LNCaP clone FGC (cell line): Measurements from ENCODE around the gene OR51D1.
A peak's percentile ranks its signal among the peaks of the same experiment; 100 is the strongest.

Source experiments
- DNase-seq: peaks from one replicate; pipeline ENCODE4 v3.0.0-alpha.2; 2011; ENCODE audit warnings: low read depth
- H3K4me3 ChIP-seq: 2 replicates; pipeline ENCODE4 v1.5.1; 2011; ENCODE audit warnings: mild to moderate bottlenecking, low read depth, low read length, control low read depth
- TF ChIP-seq, protein P1 (sequence below): IDR thresholded peaks from 2 replicates; pipeline ENCODE4 v1.5.1; 2012; ENCODE audit warnings: mild to moderate bottlenecking; ENCODE audit not compliant: control insufficient read depth, insufficient read depth; ENCODE audit errors: extremely low read depth

Gene OR51D1

DNA sequence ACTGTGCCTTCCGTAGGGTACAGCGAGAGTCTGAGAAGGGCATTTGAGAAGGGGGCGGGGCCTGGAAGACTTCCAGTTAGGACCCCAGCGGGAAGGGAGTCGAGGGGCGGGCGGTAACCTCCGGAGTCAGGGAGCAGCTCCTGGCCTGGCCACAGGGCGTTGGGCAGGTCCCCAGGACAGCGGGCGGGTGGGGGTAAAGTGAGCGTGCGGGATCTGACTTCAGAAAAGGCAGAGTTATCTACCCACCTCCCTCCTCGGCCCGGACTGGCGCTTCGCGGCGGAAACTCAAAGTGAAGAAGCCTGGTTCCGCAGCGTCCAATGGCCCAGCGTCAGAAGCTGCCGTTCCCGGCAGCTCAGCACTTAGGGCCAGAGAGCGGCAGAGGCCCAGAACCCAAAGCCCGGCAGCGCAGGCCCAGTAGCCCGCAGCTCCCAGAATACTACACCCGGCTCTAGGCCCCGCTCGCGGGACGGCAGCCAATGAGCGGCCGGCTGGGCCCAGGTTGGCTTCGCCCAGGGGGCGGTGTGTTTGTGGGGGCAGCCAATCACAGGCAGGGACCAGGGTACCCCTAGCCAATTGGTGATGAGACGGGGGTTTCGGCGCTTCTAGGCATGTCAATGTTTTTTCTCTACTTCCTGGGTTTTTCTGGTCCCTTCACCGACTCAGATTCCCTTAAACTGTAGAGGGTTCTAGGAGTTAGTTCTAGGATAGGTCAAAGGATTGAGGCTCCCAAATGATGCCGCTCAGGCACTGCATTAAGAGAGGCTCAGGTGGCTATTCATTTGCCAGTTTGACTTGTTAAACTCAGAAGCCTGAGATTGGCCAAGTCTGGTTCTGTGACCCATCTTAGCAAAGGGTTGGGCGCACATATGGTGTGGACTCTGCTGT, 29.3 kb upstream of the OR51D1 start, which contains the start of gene TRIM68:
TSS of gene TRIM68 (minus strand) at position 451 of the 886 bp plus-strand sequence. CDS start 2,727 bp downstream, outside the sequence.
- peak; percentile 91 for DNase-seq
- peak within 1 kb of the TSS; percentile 84 for H3K4me3 ChIP-seq
- TF ChIP-seq, protein P1, sequence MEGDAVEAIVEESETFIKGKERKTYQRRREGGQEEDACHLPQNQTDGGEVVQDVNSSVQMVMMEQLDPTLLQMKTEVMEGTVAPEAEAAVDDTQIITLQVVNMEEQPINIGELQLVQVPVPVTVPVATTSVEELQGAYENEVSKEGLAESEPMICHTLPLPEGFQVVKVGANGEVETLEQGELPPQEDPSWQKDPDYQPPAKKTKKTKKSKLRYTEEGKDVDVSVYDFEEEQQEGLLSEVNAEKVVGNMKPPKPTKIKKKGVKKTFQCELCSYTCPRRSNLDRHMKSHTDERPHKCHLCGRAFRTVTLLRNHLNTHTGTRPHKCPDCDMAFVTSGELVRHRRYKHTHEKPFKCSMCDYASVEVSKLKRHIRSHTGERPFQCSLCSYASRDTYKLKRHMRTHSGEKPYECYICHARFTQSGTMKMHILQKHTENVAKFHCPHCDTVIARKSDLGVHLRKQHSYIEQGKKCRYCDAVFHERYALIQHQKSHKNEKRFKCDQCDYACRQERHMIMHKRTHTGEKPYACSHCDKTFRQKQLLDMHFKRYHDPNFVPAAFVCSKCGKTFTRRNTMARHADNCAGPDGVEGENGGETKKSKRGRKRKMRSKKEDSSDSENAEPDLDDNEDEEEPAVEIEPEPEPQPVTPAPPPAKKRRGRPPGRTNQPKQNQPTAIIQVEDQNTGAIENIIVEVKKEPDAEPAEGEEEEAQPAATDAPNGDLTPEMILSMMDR, result no peak

DNA sequence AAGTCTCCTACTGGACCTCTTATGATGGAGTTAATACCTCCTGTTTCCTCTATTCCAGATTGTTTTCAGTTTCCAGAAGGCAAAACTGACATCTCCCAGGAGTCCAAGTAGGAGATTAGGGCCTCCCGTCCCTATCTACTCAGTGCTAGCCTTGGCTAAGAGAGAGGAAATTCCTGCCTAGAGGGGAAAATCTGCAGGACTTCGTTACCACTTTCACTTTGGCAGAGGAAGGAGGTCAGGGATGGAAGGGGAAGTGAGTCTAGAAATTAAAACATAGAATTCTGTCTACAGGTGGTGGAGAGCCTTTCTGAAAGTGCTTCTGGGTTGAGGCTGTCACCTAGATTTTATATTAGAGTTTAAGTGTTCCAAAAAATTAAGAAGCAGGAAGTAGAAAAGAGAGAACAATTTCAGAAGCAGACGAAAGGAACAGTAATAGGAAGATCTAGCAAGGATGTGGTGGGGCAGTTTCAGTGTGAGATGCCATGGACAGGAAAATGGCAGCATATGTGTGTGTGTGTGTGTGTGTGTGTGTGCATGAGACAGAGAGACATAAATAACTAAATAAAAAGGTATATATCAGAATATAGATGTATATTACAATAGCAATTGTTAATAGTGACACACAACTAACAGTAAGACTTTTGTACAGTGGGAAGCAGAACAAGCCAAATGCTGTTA, 26.9 kb upstream of the OR51D1 start:
- H3K4me3 ChIP-seq, result no peak overlapping the region
- no peak for DNase-seq
- TF ChIP-seq, protein P1, result no peak

DNA sequence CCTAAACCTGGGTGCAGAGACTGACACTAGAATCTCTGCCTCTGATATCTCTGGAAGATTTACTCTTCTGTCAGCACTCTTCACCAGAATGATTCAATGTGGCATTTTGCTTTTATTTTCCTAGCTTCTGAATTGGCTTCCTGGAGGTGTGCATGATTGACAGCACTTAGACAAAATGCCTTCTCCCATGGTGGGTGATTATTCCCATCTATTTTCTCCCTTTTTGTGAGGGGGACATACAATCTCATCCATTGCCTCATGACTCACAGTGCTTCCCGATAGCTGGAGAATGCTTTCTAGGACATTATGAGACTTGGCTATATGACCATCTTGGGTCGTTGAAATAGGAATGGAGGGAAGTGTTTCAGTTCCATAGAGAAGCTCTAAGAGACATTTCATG, 25.3 kb upstream of the OR51D1 start:
- no peak overlapping the region for H3K4me3 ChIP-seq
- DNase-seq, result no peak
- TF ChIP-seq, protein P1, result no peak

DNA sequence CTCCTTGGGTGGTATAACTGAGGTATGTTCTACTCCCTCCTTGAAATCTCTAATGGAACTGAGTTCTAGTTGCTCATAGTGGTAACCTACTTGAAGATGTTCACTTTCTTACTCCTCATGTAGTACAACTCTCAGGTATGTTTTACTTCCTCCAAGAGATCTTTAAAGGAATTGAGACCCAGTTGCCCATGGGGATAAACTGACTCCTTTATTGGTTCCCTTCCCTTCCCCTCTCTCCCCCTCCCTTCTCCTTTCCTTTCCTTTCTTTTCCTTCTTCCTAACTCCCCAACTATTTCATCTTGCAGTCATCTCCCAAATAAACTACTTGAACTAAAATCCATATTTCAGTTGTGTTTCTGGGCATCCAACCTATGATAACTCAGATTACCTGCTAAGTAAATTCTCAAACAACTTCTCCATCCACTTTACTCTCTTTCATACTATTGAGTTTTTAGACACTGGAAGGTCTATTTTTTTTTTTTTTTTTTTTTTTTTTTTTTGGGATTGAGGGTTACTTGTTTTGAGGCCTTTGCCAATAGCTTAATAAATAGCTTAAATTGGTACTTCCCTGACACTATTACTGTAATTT, 21.3 kb upstream of the OR51D1 start:
- DNase-seq, result no peak
- TF ChIP-seq, protein P1, result no peak
- H3K4me3 ChIP-seq, result no peak overlapping the region

DNA sequence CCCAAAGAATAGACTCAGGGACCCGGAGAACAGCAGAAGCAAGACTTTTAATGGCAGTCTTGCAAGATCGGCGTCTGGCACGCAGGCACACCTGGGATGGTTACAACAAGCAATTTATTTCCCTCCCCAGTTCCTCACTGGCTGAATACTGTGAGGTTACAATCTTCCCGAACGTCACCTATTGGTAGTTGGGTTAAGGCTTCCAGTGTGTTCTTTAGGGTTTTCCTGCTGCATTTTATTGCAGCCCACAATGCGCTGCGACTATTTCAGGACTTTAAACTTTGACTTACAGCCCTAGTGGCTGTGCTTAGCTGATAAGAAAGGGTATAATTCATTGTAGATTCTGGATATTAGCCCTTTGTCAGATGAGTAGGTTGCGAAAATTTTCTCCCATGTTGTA, 17.8 kb upstream of the OR51D1 start:
- no peak for DNase-seq
- TF ChIP-seq, protein P1, result no peak
- H3K4me3 ChIP-seq, result no peak overlapping the region

DNA sequence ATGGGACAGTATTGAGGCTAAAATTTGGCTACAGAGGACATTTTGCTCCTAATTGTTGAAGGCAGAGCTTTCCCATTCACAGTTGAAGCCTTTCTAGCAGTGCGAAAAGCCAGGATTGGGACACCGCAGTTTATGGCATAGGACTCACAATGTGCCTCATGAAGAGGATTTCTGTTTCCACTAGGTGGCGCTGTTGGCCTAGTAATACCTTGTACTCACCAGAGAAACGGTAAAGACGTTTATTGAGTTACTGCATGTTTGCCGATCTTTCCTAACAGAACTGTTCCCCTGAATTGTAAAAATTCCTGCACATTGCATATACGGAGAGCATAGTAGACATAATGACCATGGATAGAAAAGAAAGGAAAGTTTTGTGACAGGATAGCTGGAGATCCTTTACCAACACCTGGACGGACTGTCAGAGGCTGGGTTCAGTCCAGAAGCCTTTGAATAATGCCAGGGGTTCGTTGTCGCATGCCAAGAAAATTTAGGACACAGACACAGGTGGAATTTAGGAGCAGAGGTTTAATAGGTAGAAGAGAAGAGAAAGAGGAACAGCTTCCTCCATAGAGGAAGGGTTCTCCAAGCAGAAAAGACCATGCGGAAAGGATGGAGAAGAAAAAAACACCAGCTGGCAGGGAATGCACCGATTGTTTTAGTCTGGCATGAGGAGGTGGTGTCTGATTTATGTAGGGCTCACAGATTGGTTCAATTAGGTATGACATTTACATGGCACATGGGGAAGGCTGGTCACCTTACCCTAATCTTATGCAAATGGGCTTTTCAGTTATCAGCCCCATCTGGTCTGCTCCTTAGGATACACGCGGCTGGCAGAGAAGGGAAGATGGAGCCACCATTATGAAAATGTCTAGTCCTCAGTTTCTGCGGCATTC, 10.8 kb upstream of the OR51D1 start:
- TF ChIP-seq, protein P1, result peak; percentile 81
- peak; percentile 95 for DNase-seq
- H3K4me3 ChIP-seq, result no peak overlapping the region
